DND-41 (cell line): ENCODE data around the gene CKB.

ENCODE experiments used
- ATAC-seq: fragments of 200-7000 bp; cut with Tn5 transposase; 3 replicates; pipeline ENCODE4 v1.9.1; 2021; ENCODE audit warnings: low read depth; ENCODE audit not compliant: insufficient read depth
- DNase-seq: peaks from one replicate; pipeline ENCODE4 v3.0.0-alpha.2; 2020
- H2AFZ ChIP-seq: 2 replicates; pipeline ENCODE4 v1.6.0; 2012; ENCODE audit warnings: low read depth, low read length
- H3K27ac ChIP-seq: 2 replicates; pipeline ENCODE4 v1.5.1; 2012; ENCODE audit warnings: low read length, inconsistent platforms
- H3K27me3 ChIP-seq: fragments of 200-600 bp; sonication (generic); 2 replicates; pipeline ENCODE4 v1.6.0; 2012; ENCODE audit warnings: low read length, mild to moderate bottlenecking, inconsistent platforms; ENCODE audit not compliant: insufficient read depth, poor library complexity
- H3K36me3 ChIP-seq: 2 replicates; pipeline ENCODE4 v1.5.1; 2012; ENCODE audit warnings: low read length, inconsistent platforms; ENCODE audit not compliant: insufficient read depth
- H3K4me1 ChIP-seq: 2 replicates; pipeline ENCODE4 v1.5.1; 2012; ENCODE audit warnings: mild to moderate bottlenecking, low read length; ENCODE audit not compliant: insufficient read depth
- H3K4me2 ChIP-seq: 2 replicates; pipeline ENCODE4 v1.6.0; 2012; ENCODE audit warnings: mild to moderate bottlenecking, moderate library complexity, low read length, inconsistent platforms; ENCODE audit not compliant: insufficient read depth
- H3K4me3 ChIP-seq, 2 experiments: fragments of 200-600 bp in 1 of 2; shearing (Covaris generic) in 1 of 2; 2 replicates each; pipeline ENCODE4 v1.5.1; 2012 to 2016; ENCODE audit warnings: inconsistent platforms in 2 of 2, low read length in 2 of 2, mild to moderate bottlenecking in 2 of 2, low read depth in 1 of 2, moderate library complexity in 1 of 2
- H3K79me2 ChIP-seq: 2 replicates; pipeline ENCODE4 v1.6.0; 2012; ENCODE audit warnings: low read length, inconsistent platforms; ENCODE audit not compliant: insufficient read depth
- H3K9ac ChIP-seq: 2 replicates; pipeline ENCODE4 v1.6.0; 2012; ENCODE audit warnings: low read depth, mild to moderate bottlenecking, inconsistent platforms, low read length, moderate library complexity
- H3K9me3 ChIP-seq: 2 replicates; pipeline ENCODE4 v1.5.1; 2012; ENCODE audit warnings: low read length, moderate library complexity, mild to moderate bottlenecking, inconsistent platforms; ENCODE audit not compliant: insufficient read depth, severe bottlenecking
- H4K20me1 ChIP-seq: 2 replicates; pipeline ENCODE4 v1.6.0; 2012; ENCODE audit warnings: low read length; ENCODE audit not compliant: insufficient read depth
- CTCF ChIP-seq: IDR thresholded peaks from 2 replicates; pipeline ENCODE4 v1.5.1; 2012; ENCODE audit warnings: borderline replicate concordance, low read length, moderate library complexity, mild to moderate bottlenecking; ENCODE audit not compliant: poor library complexity, severe bottlenecking; ENCODE audit errors: extremely low read depth
- EZH2 ChIP-seq: IDR thresholded peaks from 3 replicates; pipeline ENCODE4 v1.6.1; 2012; ENCODE audit warnings: borderline replicate concordance, low read depth, mild to moderate bottlenecking, moderate library complexity, low read length, inconsistent platforms; ENCODE audit not compliant: severe bottlenecking

CKB gene

GRCh38 chr14:103548463-103549351, 26.1 kb upstream of the CKB start:
- TF ChIP-seq CTCF, result no peak
- TF ChIP-seq EZH2, result no peak
- Histone ChIP-seq H3K36me3 (no peaks in the 10 kb centered on the region; the same call in 1 of the 2 replicates), H3K27me3 (no peaks in the 10 kb centered on the region), H3K9me3 (no peaks in the 10 kb centered on the region), H3K4me3 (no peak overlapping the region), H4K20me1 (peaks cover 57% of the 10 kb centered on the region), H3K4me1 (no peaks in the 10 kb centered on the region), H2AFZ (no peak overlapping the region), H3K9ac (no peak overlapping the region), H3K79me2 (0 out of 2 replicates have a peak, but pooled peaks cover 4% of the 10 kb centered on the region), H3K27ac (no peak overlapping the region), H3K4me2 (no peak overlapping the region)
- no peak for DNase-seq
- no peak for ATAC-seq

- ATAC-seq, result no peak
- H3K4me2 ChIP-seq, result no peak overlapping the region
Observed at GRCh38 chr14:103547941-103548462, 25.4 kb upstream of the CKB start.

GRCh38 chr14:103547455-103547940, 24.9 kb upstream of the CKB start:
- Histone ChIP-seq H3K4me2 (no peak overlapping the region), H3K9ac (no peak overlapping the region)
- TF ChIP-seq EZH2 (no peak), CTCF (no peak)

More at GRCh38 chr14:103547941-103548462, 25.4 kb upstream of the CKB start:
- DNase-seq, result no peak
- Histone ChIP-seq H2AFZ (no peak overlapping the region), H3K9ac (no peak overlapping the region), H3K4me3 (no peak overlapping the region), H4K20me1 (peaks cover 60% of the 10 kb centered on the region), H3K27me3 (no peaks in the 10 kb centered on the region), H3K36me3 (no peaks in the 10 kb centered on the region; the same call in 1 of the 2 replicates), H3K79me2 (0 out of 2 replicates have a peak, but pooled peaks cover 3% of the 10 kb centered on the region), H3K4me1 (no peaks in the 10 kb centered on the region), H3K27ac (no peak overlapping the region), H3K9me3 (no peaks in the 10 kb centered on the region)
- TF ChIP-seq EZH2, result no peak
- TF ChIP-seq CTCF, result no peak

More at GRCh38 chr14:103547455-103547940, 24.9 kb upstream of the CKB start:
- Histone ChIP-seq H2AFZ (no peak overlapping the region), H4K20me1 (peaks cover 56% of the 10 kb centered on the region), H3K9me3 (no peaks in the 10 kb centered on the region), H3K36me3 (no peaks in the 10 kb centered on the region; the same call in 1 of the 2 replicates), H3K79me2 (no peaks in the 10 kb centered on the region), H3K27me3 (no peaks in the 10 kb centered on the region), H3K4me3 (no peak overlapping the region), H3K27ac (no peak overlapping the region), H3K4me1 (no peaks in the 10 kb centered on the region)
- no peak for DNase-seq
- ATAC-seq, result no peak
